GM21528 (cell line): ENCODE measurements around the gene MLST8.
A peak's percentile ranks its signal among the peaks of the same experiment; 100 is the strongest.

Source experiments
- ATAC-seq: cut with Tn5 transposase; IDR thresholded peaks from one replicate; pipeline ENCODE4 v1.9.1; 2021; ENCODE audit warnings: mild to moderate bottlenecking, moderate library complexity; ENCODE audit not compliant: unreplicated experiment, low FRiP score

MLST8 gene

GRCh38 chr16:2206780-2207433 is 1.7 kb downstream of the MLST8 start:
- ATAC-seq: no peak

- ATAC-seq: no peak
These were observed 2.6 kb downstream of the MLST8 start for GRCh38 chr16:2207872-2208271.

- no peak for ATAC-seq
These were observed 3.1 kb downstream of the MLST8 start for GRCh38 chr16:2208308-2208707.

- ATAC-seq: no peak
These were observed 3.5 kb downstream of the MLST8 start for GRCh38 chr16:2208772-2209171.

GRCh38 chr16:2209258-2210008 is 4.2 kb downstream of the MLST8 start:
- ATAC-seq: no peak

- ATAC-seq: no peak
These were observed 4.7 kb downstream of the MLST8 start for GRCh38 chr16:2210009-2210332.

GRCh38 chr16:2210386-2211365 is 5.4 kb downstream of the MLST8 start, which contains the start of gene BRICD5:
TSS of gene BRICD5 (minus strand) at chr16:2210863. CDS start at chr16:2210833, 30 bp downstream.
- ATAC-seq: no peak

GRCh38 chr16:2211923-2212347 is 6.7 kb downstream of the MLST8 start:
- no peak for ATAC-seq

GRCh38 chr16:2212362-2213324 is 7.4 kb downstream of the MLST8 start:
- no peak for ATAC-seq

- peak; percentile 4 for ATAC-seq
These were observed 8.8 kb downstream of the MLST8 start for GRCh38 chr16:2213817-2214718.

- peak; percentile 67 for ATAC-seq
These were observed 9.4 kb downstream of the MLST8 start, which contains the start of gene PGP for GRCh38 chr16:2214719-2214968. TSS of gene PGP (minus strand) at chr16:2214840. CDS start at chr16:2214777, 63 bp downstream.

GRCh38 chr16:2216330-2216729 is 11.1 kb downstream of the MLST8 start:
- no peak for ATAC-seq

- peak; percentile 91 for ATAC-seq
These were observed 18.1 kb downstream of the MLST8 start, which contains the start of gene E4F1 for GRCh38 chr16:2223221-2223941. TSS of gene E4F1 (plus strand) at chr16:2223591. CDS start at chr16:2223614, 23 bp downstream.

- ATAC-seq: peak; percentile 23
These were observed 18.8 kb downstream of the MLST8 start for GRCh38 chr16:2223942-2224486.

GRCh38 chr16:2226245-2226793 is 21.1 kb downstream of the MLST8 start:
- no peak for ATAC-seq

- no peak for ATAC-seq
These were observed 21.7 kb downstream of the MLST8 start for GRCh38 chr16:2226918-2227317.

GRCh38 chr16:2228161-2228824 is 23.0 kb downstream of the MLST8 start:
- no peak for ATAC-seq
